A549 (cell line): ENCODE measurements around the gene DENND6B. TPM values are rescaled to one million over a fixed set of nuclear protein-coding genes. Genes with fewer than 3 reads are reported as not detected.
A peak's percentile ranks its signal among the peaks of the same experiment; 100 is the strongest.

Source experiments
- ATAC-seq, 2 experiments: fragments of 200-7000 bp in 1 of 2; fragments of >200 bp in 1 of 2; cut with Nextera tagmentation in 1 of 2; cut with Tn5 transposase in 1 of 2; 3 replicates each; pipeline versions ENCODE4 v1.8.0 to v1.9.1; 2018 to 2020; ENCODE audit warnings: mild to moderate bottlenecking in 1 of 2, moderate library complexity in 1 of 2
- CTCF ChIA-PET: fragments of 300-600 bp; sonication (Branson Sonifier 250); formaldehyde crosslinking; extraction: SDS; loops from one replicate; lab custom pipeline; 2021; ENCODE audit warnings: antibody characterized with exemption, inconsistent platforms; lab: Yijun Ruan, JAX
- POLR2A ChIA-PET: fragments of 350-600 bp; formaldehyde crosslinking; extraction: SDS; loops from one replicate; lab custom pipeline; 2021; ENCODE audit warnings: antibody characterized with exemption, inconsistent platforms; lab: Yijun Ruan, JAX
- DNase-seq, 2 experiments: peaks; one replicate each; pipeline versions ENCODE4 v3.0.0 to v3.0.0-alpha.2; 2011 to 2016; ENCODE audit warnings: low read depth in 1 of 2, low spot score in 1 of 2
- FAIRE-seq: peaks from 2 replicates; lab custom pipeline; 2011; peaks lifted over from hg19 to GRCh38; lab: Jason Lieb, UNC
- H3K27ac ChIP-seq, 2 experiments: fragments of >200 bp; sonication (Bioruptor Twin); formaldehyde crosslinking; 3 replicates each; pipeline ENCODE4 v1.5.1; 2016 to 2017
- H3K4me1 ChIP-seq: fragments of >200 bp; sonication (Bioruptor Twin); formaldehyde crosslinking; 3 replicates; pipeline ENCODE4 v1.6.1; 2016
- H3K4me2 ChIP-seq: fragments of >200 bp; sonication (Bioruptor Twin); formaldehyde crosslinking; 3 replicates; pipeline ENCODE4 v1.6.1; 2016
- H3K4me3 ChIP-seq: fragments of >200 bp; sonication (Bioruptor Twin); formaldehyde crosslinking; 3 replicates; pipeline ENCODE4 v1.5.1; 2016
- H3K9me3 ChIP-seq: fragments of >200 bp; sonication (Bioruptor Twin); formaldehyde crosslinking; 3 replicates; pipeline ENCODE4 v1.6.1; 2016
- CEBPB ChIP-seq, 2 experiments: fragments of >200 bp in 1 of 2; sonication (Bioruptor Twin) in 1 of 2; formaldehyde crosslinking in 1 of 2; IDR thresholded peaks; 2 replicates each; pipeline ENCODE4 v1.6.1; 2012 to 2016
- FOXS1 ChIP-seq: fragments of 250-450 bp; sonication (Bioruptor Pico); IDR thresholded peaks from 2 replicates; pipeline ENCODE4 v1.5.0; 2020; ENCODE audit warnings: mild to moderate bottlenecking, moderate library complexity
- HOXB5 ChIP-seq: fragments of 250-450 bp; sonication (Bioruptor Pico); IDR thresholded peaks from 2 replicates; pipeline ENCODE4 v1.5.0; 2020; ENCODE audit warnings: mild to moderate bottlenecking, moderate library complexity
- JUN ChIP-seq, 2 experiments: fragments of >200 bp; sonication (Bioruptor Twin); formaldehyde crosslinking; IDR thresholded peaks; 2 replicates in 1 of 2; 3 replicates in 1 of 2; pipeline ENCODE4 v1.6.1; 2016 to 2017
- MYC ChIP-seq: IDR thresholded peaks from 2 replicates; pipeline ENCODE4 v1.6.1; 2012; ENCODE audit warnings: mild to moderate bottlenecking, inconsistent platforms, low read length, improper control_type of control experiment, borderline replicate concordance
- NFE2L2 ChIP-seq: fragments of 150-350 bp; conservative IDR thresholded peaks from 2 replicates; pipeline ENCODE4 v1.6.1; 2014; ENCODE audit warnings: low read length
- POLR2AphosphoS2 ChIP-seq: conservative IDR thresholded peaks from 2 replicates; pipeline ENCODE4 v1.6.1; 2012; ENCODE audit warnings: low read length, improper control_type of control experiment, inconsistent platforms
- RARB ChIP-seq: fragments of 250-450 bp; sonication (Bioruptor Pico); IDR thresholded peaks from 2 replicates; pipeline ENCODE4 v1.8.0; 2021; ENCODE audit warnings: mild to moderate bottlenecking, moderate library complexity
- TP53 ChIP-seq: fragments of 250-450 bp; sonication (Bioruptor Pico); IDR thresholded peaks from 2 replicates; pipeline ENCODE4 v1.5.0; 2021; ENCODE audit warnings: mild to moderate bottlenecking, moderate library complexity
- ZC3H11A ChIP-seq: fragments of 450-650 bp; IDR thresholded peaks from 2 replicates; pipeline ENCODE4 v1.6.1; 2014; ENCODE audit warnings: antibody characterized with exemption, mild to moderate bottlenecking
- WGBS: methylation state at CpG from one replicate; pipeline ENCODE4 v1.1.6; 2017; ENCODE audit errors: missing lambda C conversion rate; 5-methylcytosine and 5-hydroxymethylcytosine counted together
- polyA plus RNA-seq, 4 experiments: library from polyadenylated mRNA; depleted of rRNA in 3 of 4; stranded (reverse); fragments of >200 nt; fragmentation: RNase III in 1 of 4; extraction: RNeasy Plus Mini Kit Qiagen cat#74134 plus additional on column Dnase treatment in 1 of 4; gene quantifications; 2 replicates in 3 of 4; 3 replicates in 1 of 4; pipeline ENCODE4 v1.2.3, GENCODE V29; 2011 to 2017
- TF ChIP-seq, protein P1 (sequence below): fragments of 200-600 bp; sonication (generic); IDR thresholded peaks from 2 replicates; pipeline ENCODE4 v1.6.1; 2016; ENCODE audit warnings: antibody characterized with exemption, mild to moderate bottlenecking, moderate library complexity

Gene DENND6B
- polyA plus RNA-seq, 2 of the 4 experiments (the other 2 are of a cell fraction) = 1.6 to 1.9 TPM

DNA sequence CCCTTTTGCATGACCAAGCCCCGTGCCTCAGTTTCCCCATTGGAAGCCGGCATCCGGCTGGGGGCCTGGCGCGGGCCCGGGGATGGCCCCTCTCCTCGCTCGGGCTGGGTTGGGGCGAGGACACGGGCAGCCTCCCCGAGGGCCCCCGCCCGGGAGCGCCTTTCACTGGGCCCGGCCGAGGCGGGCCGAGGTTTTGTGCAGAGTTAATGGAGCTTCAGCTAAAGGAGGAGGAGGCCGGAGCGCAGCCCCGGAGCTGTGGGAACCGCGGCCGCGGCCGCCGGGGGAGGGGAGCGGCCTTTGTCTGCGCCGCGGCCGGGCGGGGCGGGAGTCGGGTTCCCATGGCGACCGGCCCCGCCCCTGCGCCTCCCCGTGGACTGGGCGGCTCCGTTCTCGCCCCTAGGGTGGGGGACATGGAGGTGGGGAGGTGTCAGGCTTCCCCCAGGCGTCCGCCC, 55.3 kb downstream of the DENND6B start (continued):
- no peak for TF ChIP-seq FOXS1 (CRISPR knock-in tag)
- TF ChIP-seq MYC = no peak
- no peak for TF ChIP-seq JUN (IDR thresholded peaks at IDR 0.05)
- TF ChIP-seq POLR2AphosphoS2 = no peak

DNA sequence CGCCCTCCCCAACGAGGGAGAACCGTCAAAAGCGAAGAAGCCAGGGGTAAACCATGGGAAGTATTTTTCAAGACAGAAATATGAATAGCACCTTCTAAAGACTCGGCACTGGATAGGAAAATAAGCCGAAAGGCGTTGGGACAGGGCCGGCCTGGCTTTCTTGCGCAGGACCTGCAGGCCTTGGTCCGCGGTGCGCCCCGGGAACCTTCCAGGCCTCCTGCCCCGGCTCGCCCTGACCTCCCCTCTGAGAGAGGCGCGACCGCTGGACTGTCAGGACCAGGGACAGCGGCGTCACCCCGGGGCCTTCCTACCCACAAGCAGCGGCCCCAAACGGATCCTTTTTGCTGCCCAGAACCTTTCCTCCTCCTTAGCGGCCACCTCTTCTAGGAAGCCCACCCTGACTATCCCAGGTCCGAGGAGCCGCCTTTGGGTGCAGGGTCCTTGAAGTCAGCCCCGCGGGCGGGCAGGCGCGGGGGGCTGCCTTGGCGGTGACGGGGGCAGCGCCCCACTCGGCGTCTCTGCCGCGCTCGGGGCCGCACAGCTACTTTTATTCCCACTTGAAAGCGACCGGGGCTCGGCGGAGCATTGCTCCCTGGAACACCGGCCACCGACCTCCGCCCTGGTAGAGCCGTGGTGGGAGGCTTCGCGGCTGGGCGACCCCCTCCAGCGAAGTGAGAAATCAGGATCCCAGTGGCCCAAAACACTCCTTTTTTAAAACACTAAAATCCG, 56.0 kb downstream of the DENND6B start:
- CTCF ChIA-PET = interaction anchor here (1.7 to 6.2 kb wide), 3 partner anchors 10 to 56 kb away, joined by 4 to 57 read pairs (median 14); partner anchors contain the start of genes DENND6B and PLXNB2
- peak overlapping the region; percentile 99 for H3K4me2 ChIP-seq
- no peaks in the 10 kb centered on the region for H3K9me3 ChIP-seq
- H3K4me3 ChIP-seq = peak overlapping the region; percentile 57
- no peak for FAIRE-seq
- POLR2A ChIA-PET = no interaction called here
- DNase-seq = peak in 1 of 2 experiments; percentile 66
- 45% methylated on average over 52 of the region's 53 CpGs for WGBS
- peak overlapping the region; percentile 75 to 92; a peak in 5 of 6 replicates for H3K27ac ChIP-seq
- H3K4me1 ChIP-seq = peaks cover 45% of the 10 kb centered on the region
- peak; percentile 35 to 57; a peak in 4 of 6 replicates for ATAC-seq
- TF ChIP-seq MYC (no peak), NFE2L2 (no peak), HOXB5 (CRISPR knock-in tag) (no peak), RARB (CRISPR knock-in tag) (no peak), CEBPB (IDR thresholded peaks at IDR 0.05) (no peak)
- TF ChIP-seq, protein P1, sequence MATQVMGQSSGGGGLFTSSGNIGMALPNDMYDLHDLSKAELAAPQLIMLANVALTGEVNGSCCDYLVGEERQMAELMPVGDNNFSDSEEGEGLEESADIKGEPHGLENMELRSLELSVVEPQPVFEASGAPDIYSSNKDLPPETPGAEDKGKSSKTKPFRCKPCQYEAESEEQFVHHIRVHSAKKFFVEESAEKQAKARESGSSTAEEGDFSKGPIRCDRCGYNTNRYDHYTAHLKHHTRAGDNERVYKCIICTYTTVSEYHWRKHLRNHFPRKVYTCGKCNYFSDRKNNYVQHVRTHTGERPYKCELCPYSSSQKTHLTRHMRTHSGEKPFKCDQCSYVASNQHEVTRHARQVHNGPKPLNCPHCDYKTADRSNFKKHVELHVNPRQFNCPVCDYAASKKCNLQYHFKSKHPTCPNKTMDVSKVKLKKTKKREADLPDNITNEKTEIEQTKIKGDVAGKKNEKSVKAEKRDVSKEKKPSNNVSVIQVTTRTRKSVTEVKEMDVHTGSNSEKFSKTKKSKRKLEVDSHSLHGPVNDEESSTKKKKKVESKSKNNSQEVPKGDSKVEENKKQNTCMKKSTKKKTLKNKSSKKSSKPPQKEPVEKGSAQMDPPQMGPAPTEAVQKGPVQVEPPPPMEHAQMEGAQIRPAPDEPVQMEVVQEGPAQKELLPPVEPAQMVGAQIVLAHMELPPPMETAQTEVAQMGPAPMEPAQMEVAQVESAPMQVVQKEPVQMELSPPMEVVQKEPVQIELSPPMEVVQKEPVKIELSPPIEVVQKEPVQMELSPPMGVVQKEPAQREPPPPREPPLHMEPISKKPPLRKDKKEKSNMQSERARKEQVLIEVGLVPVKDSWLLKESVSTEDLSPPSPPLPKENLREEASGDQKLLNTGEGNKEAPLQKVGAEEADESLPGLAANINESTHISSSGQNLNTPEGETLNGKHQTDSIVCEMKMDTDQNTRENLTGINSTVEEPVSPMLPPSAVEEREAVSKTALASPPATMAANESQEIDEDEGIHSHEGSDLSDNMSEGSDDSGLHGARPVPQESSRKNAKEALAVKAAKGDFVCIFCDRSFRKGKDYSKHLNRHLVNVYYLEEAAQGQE = peak; percentile 93

DNA sequence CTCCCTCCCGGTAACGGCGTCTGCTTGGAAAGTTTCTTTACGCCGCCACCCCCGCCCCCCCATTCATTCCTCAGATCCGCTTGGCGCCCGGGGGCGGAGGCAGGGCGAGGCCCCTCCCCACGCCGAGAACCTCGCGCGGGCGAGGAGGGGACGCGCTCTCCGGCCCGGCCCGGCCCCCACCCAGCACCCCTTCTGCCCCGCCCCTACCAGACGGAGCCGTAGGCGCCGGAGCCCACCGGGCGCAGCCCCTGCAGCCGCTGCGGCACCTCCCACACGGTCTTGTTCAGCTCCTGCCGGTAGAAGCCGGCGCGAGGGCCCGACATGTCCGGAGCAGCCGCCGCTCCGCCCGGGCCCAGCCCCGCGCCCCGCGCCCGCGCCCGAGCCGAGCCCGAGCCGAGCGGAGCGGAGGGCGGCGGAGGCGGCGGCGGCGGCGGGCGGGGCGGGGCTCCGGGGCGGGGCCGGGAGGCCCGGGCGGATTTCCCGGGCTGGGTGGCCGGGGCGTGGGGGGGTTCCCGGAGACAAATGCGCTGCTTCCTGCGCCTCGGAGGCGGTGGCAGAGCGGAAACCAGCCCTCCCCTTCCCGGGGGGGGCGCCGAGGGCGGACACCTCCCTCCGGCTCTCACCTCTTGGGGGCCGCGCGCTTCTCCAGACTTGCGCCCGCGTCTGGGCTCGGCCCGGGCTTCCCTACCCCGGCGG, 56.7 kb downstream of the DENND6B start, which contains the start of gene MAPK11:
TSS of gene MAPK11 (minus strand) at position 411 of the 696 bp plus-strand sequence. CDS start at position 323, 88 bp downstream.
- Histone ChIP-seq H3K9me3 (no peaks in the 10 kb centered on the region), H3K4me3 (peak within 1 kb of the TSS; percentile 57), H3K4me1 (peaks cover 45% of the 10 kb centered on the region), H3K27ac (peak within 1 kb of the TSS; percentile 75 to 92), H3K4me2 (peak within 1 kb of the TSS; percentile 99)
- no CpG with 5 or more reads among the region's 92 CpGs for WGBS
- CTCF ChIA-PET = no interaction called here
- no peak for TF ChIP-seq TP53 (CRISPR knock-in tag)
- DNase-seq = no peak
- ATAC-seq = peak; percentile 15 to 19; a peak in 3 of 6 replicates
- FAIRE-seq = no peak
- POLR2A ChIA-PET = no interaction called here

DNA sequence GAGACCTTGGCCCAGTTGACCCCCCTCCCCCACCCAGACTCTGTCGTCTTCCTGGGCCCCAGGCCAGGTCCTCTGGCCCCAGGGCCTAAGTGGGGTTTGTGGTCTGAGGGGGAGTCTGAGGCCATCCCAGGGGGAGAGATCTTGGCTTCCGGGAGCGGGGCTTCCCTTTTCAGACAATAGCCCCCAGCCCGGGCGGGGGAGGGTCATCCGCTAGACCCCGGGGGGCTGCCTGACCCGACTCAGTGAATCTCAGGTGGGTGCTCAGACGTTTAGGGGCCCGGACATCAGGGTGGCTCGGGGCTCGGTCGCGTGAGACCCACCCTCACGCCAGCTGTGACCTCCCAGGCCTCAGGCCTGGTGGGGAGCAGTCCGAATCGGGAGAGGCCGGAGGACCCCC, 57.2 kb downstream of the DENND6B start:
- H3K4me3 ChIP-seq = peak overlapping the region; percentile 57
- ATAC-seq = no peak
- POLR2A ChIA-PET = no interaction called here
- H3K27ac ChIP-seq = peak overlapping the region; percentile 75 to 92; a peak in 5 of 6 replicates
- H3K4me2 ChIP-seq = peak overlapping the region; percentile 99
- no peak for TF ChIP-seq ZC3H11A
- no peaks in the 10 kb centered on the region for H3K9me3 ChIP-seq
- DNase-seq = no peak
- WGBS = 20% methylated on average over 3 of the region's 18 CpGs
- FAIRE-seq = no peak
- CTCF ChIA-PET = interaction anchor here (0.9 kb wide), 1 partner anchor 57 kb away, joined by 4 read pairs; the partner anchor contains the start of gene DENND6B
- H3K4me1 ChIP-seq = peaks cover 41% of the 10 kb centered on the region
